Measurements from ENCODE around the gene INAFM2.

The INAFM2 gene

GRCh38 chr15:40277471-40277870 is 46.0 kb upstream of the INAFM2 start:
- DNase-seq (ENCODE audit: extremely low read depth, insufficient read length), result no peak
- Histone ChIP-seq H3K36me3 (ENCODE audit: control insufficient read depth, insufficient read depth, low read length) (no peaks in the 10 kb centered on the region), H3K27me3 (replicated peaks; ENCODE audit: control insufficient read depth, insufficient read depth, low read length) (no peaks in the 10 kb centered on the region; the same call in none of the 2 replicates), H3K4me3 (replicated peaks; ENCODE audit: low read depth, low read length) (no peak overlapping the region)
- no peak for TF ChIP-seq CTCF (IDR thresholded peaks at IDR 0.05; ENCODE audit: insufficient read depth, low read length, poor library complexity, severe bottlenecking)

- no peak for TF ChIP-seq CTCF (IDR thresholded peaks at IDR 0.05; ENCODE audit: insufficient read depth, low read length, poor library complexity, severe bottlenecking)
- H3K27me3 ChIP-seq (replicated peaks; ENCODE audit: control insufficient read depth, insufficient read depth, low read length), result no peaks in the 10 kb centered on the region; the same call in none of the 2 replicates
- DNase-seq (ENCODE audit: extremely low read depth, insufficient read length), result no peak
- H3K4me3 ChIP-seq (replicated peaks; ENCODE audit: low read depth, low read length), result no peak overlapping the region
- H3K36me3 ChIP-seq (ENCODE audit: control insufficient read depth, insufficient read depth, low read length), result no peaks in the 10 kb centered on the region
These were observed 45.5 kb upstream of the INAFM2 start for GRCh38 chr15:40278026-40278425.

GRCh38 chr15:40279437-40280141 is 43.9 kb upstream of the INAFM2 start:
- no peaks in the 10 kb centered on the region; the same call in none of the 2 replicates for H3K27me3 ChIP-seq (replicated peaks; ENCODE audit: control insufficient read depth, insufficient read depth, low read length)
- no peaks in the 10 kb centered on the region for H3K36me3 ChIP-seq (ENCODE audit: control insufficient read depth, insufficient read depth, low read length)
- peak; percentile 67 for DNase-seq (ENCODE audit: extremely low read depth, insufficient read length)
- peak; percentile 97 for TF ChIP-seq CTCF (IDR thresholded peaks at IDR 0.05; ENCODE audit: insufficient read depth, low read length, poor library complexity, severe bottlenecking)
- no peak overlapping the region for H3K4me3 ChIP-seq (replicated peaks; ENCODE audit: low read depth, low read length)

GRCh38 chr15:40280260-40281056 is 43.0 kb upstream of the INAFM2 start:
- H3K36me3 ChIP-seq (ENCODE audit: control insufficient read depth, insufficient read depth, low read length), result no peaks in the 10 kb centered on the region
- no peaks in the 10 kb centered on the region; the same call in none of the 2 replicates for H3K27me3 ChIP-seq (replicated peaks; ENCODE audit: control insufficient read depth, insufficient read depth, low read length)
- no peak for TF ChIP-seq CTCF (IDR thresholded peaks at IDR 0.05; ENCODE audit: insufficient read depth, low read length, poor library complexity, severe bottlenecking)
- DNase-seq (ENCODE audit: extremely low read depth, insufficient read length), result no peak
- no peak overlapping the region for H3K4me3 ChIP-seq (replicated peaks; ENCODE audit: low read depth, low read length)

- no peak for DNase-seq (ENCODE audit: extremely low read depth, insufficient read length)
- Histone ChIP-seq H3K36me3 (ENCODE audit: control insufficient read depth, insufficient read depth, low read length) (no peaks in the 10 kb centered on the region), H3K27me3 (replicated peaks; ENCODE audit: control insufficient read depth, insufficient read depth, low read length) (no peaks in the 10 kb centered on the region; the same call in none of the 2 replicates), H3K4me3 (replicated peaks; ENCODE audit: low read depth, low read length) (no peak overlapping the region)
- no peak for TF ChIP-seq CTCF (IDR thresholded peaks at IDR 0.05; ENCODE audit: insufficient read depth, low read length, poor library complexity, severe bottlenecking)
These were observed 42.3 kb upstream of the INAFM2 start for GRCh38 chr15:40281057-40281800.
